IPS DF 4.7 (cell line): Measurements from ENCODE around the gene CTNNBL1.

ENCODE experiments used
- DNase-seq: peaks from one replicate; pipeline ENCODE4 v3.0.0-alpha.2; 2013; ENCODE audit warnings: low spot score; ENCODE audit errors: extremely low read depth

Gene CTNNBL1

DNA sequence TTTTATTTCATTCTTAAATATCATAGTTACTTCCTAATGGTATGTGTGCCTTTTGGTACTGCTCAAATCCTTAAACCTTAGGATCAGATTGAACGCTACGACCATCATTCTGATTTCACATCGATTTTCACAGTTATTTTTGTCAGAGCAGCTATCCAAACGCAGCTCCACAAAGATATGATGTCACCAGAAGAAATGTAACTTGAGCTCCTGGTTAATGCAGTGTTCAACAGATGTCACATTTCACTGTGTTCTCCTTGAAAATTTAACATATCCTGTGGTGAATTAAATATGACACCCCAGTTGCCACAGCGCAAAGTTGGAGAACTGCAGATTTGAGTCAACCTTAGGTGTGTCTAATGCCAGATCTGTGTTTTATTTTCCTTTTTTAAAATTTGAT is 81.4 kb downstream of the CTNNBL1 start:
- no peak for DNase-seq

GRCh38 chr20:37776049-37776448 is 82.2 kb downstream of the CTNNBL1 start:
- DNase-seq, result no peak

GRCh38 chr20:37776526-37776925 is 82.7 kb downstream of the CTNNBL1 start:
- DNase-seq, result no peak

- no peak for DNase-seq
Measured at GRCh38 chr20:37777012-37777950, 83.5 kb downstream of the CTNNBL1 start.

DNA sequence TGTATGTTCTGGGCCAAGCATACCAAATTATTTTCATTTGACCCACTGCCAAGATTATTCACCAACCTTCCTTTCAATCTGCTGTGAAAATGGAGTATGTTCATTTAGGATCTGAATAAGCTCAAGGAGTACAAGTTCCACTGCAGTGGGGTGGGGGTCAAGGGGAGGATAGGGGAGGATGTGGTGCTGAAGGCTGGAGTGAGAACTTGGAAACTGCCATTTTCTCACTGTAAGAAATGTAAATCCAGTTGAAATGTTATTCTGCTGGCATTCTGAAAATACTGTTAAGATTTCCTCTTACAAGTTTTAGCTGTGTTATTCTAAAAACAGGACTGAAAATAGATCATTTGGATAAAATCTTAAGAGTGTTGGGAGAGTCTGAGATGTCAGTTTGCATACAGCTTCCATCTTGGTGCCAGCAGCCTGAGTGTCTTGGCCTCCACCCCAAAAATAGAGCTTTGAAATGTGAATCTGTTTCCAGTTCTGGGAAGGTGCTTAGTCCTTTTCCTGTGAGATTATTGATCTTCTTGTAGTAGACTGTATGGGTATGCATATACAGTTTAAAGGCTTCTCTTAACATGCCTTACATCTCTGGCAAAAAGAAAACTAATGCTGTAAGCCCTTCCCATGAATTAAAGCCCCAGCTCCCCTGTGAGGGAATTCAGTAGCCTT is 84.3 kb downstream of the CTNNBL1 start:
- no peak for DNase-seq

DNA sequence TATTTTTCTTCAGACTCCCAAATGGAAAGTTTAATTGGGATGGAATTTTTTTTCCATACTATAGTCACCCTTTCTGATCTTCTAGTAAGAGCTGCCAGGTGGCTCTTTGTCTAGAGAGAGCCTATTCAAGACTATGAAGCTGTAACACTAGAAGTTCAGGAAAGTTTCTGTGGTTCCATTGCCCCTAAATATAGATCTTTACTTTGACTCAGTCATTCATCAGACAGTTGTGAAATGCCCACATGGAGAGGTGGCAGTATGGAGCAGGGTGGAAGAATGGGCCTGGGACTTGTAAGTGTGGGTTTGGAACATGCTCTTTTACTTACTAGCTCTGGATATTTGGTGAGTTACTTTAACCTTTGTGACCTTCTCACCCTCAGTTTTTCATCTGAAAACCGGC is 87.8 kb downstream of the CTNNBL1 start:
- no peak for DNase-seq

GRCh38 chr20:37786043-37786442 is 92.2 kb downstream of the CTNNBL1 start:
- no peak for DNase-seq

GRCh38 chr20:37789408-37789807 is 95.6 kb downstream of the CTNNBL1 start:
- DNase-seq, result no peak

DNA sequence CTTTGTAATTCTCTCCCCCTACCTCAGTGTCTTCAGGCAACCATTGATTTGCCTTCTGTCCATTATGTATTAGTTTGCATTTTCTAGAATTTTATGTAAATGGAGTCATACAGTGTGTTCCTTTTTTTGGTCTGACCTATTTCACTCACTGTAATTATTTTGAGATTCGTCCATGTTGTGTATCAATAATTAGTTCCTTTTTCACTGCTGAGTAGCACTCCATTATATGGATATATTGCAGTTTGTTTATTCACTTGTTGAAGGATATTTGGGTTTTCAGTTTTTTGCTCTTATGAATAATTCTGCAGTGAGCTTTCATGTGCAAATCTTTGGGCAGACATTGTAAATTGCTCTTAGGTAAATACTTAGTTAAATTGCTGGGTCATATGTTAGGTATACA is 97.1 kb downstream of the CTNNBL1 start:
- no peak for DNase-seq

GRCh38 chr20:37796121-37796520 is 102.3 kb downstream of the CTNNBL1 start:
- DNase-seq, result no peak

- DNase-seq, result no peak
Measured at GRCh38 chr20:37796733-37797132, 102.9 kb downstream of the CTNNBL1 start.

- no peak for DNase-seq
Measured at GRCh38 chr20:37797669-37798175, 103.9 kb downstream of the CTNNBL1 start.

- DNase-seq, result no peak
Measured at GRCh38 chr20:37798312-37798711, 104.5 kb downstream of the CTNNBL1 start.

GRCh38 chr20:37800618-37801017 is 106.8 kb downstream of the CTNNBL1 start:
- DNase-seq, result no peak

DNA sequence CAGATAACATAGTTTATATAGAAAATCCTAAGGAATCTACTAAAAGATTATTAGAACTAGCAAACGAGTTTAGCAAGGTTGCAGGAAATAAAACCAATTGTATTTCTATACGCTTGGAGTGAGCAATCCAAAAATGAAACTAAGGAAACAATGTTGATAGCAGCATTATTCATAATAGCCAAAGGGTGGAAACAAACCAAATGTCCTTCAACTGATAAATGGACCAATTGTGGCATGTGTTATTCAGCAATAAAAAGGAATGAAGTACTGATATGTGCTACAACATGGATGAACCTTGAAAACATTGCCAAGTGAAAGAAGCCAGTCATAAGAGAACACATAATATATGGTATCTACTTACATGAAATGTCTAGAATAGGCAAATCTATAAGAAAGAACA is 108.1 kb downstream of the CTNNBL1 start:
- DNase-seq, result no peak

DNA sequence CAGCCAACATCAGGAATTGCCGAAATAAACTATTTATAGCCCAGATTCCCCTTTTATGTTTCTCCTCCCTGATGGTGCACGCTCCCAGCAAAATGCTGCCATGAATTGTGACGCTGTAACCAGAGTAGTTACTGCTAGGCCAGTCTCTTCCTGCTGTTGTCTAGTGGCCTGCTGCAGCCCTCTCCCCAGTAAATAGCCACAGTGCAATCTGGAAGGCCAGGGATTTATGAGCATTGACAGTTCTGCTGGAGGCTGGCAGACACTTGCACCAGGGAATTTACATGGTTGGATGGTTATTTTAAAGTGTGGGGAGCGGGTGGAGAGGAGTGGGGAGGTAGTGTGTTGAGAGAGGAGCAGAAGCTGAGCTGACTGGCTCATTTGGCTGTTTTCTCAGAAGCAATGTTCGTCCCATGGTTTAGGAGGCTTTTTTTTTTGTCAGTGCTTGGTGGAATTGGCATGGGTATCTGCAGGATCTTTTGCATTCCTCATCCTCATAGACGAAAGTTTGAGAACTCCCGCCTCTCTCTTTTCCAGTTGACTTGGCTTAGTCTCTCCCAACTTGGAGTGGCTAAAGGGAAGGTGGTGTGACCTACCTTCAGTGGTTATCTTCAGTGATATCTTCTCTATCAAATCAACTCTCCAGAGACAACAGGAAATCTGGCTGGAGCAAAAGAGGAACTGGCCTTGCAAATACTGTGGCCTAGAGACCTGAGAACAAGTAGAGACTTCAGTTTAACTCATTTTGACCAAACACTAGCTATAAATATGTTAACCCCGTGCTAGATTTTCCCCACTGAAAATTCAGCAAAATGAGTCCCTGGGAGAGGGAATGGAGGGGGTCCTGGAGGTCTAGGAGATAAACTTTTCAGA is 109.8 kb downstream of the CTNNBL1 start:
- DNase-seq, result no peak

- DNase-seq, result no peak
Measured at GRCh38 chr20:37804584-37805566, 111.0 kb downstream of the CTNNBL1 start.

- DNase-seq, result no peak
Measured at GRCh38 chr20:37807471-37808232, 113.8 kb downstream of the CTNNBL1 start.

- DNase-seq, result no peak
Measured at GRCh38 chr20:37808233-37809070, 114.6 kb downstream of the CTNNBL1 start.
